ENCODE data around the gene RILPL1. TPM values are rescaled to one million over a fixed set of nuclear protein-coding genes. Genes with fewer than 3 reads are reported as not detected.

Gene RILPL1
- total and polyA plus RNA-seq, 2 donors (not counting 1 experiment from before 2014, with no cell fraction given), result 7.8 to 15.8 TPM

DNA sequence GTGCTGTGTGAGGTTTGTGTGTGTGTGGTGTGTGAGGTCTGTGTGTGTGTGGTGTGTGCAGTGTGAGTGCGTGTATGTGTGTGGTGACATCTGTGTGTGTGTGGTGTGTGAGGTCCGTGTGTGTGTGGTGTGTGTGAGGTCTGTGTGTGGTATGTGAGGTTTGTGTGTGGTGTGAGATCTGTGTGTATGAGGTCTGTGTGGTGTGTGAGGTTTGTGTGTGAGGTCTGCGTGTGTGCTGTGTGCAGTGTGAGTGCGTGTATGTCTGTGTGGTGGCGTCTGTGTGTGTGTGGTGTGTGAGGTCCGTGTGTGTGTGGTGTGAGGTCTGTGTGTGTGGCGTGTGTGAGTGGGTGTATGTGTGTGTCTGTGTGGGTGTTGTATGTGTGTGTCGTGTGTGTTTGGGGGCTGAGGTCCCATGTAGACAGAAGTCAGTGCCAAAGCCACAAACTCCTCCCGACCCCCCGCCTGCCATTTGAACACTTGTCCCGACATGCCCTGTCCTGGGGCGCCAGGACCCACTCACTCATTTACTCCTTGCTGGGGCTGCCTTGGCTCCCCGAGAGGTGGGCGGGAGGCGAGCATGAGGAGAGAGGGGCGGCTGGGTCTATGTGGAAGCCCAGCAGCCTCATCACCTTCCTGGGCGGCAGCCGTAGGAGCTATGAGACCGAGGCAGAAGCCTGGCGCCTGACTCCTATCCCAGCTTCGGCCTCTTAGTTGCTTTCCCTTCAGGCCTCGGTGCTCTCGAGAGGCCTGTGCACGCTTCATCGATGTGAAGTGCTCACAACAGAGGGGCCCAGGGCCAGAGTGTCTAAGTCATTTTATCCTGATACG lies 20.5 kb downstream of the RILPL1 start:
- Histone ChIP-seq H3K9ac (ENCODE audit: insufficient read depth, low read length) (no peak overlapping the region), H3K27me3 (ENCODE audit: control insufficient read depth, insufficient read depth, low read length) (no peaks in the 10 kb centered on the region), H3K4me2 (ENCODE audit: extremely low read depth, insufficient read depth, low read length) (no peak overlapping the region), H3K27ac (ENCODE audit: insufficient read depth, low read length) (no peak overlapping the region), H3K36me3 (ENCODE audit: control insufficient read depth, insufficient read depth, low read length) (peaks cover 22% of the 10 kb centered on the region), H4K20me1 (ENCODE audit: control insufficient read depth, extremely low read depth, insufficient read depth, low read length) (no peaks in the 10 kb centered on the region), H3K79me2 (ENCODE audit: control insufficient read depth, insufficient read depth, low read length) (no peaks in the 10 kb centered on the region), H3K4me3 (replicated peaks in 1 of 4; ENCODE audit: control extremely low read depth in 1 of 4, insufficient read depth in 1 of 4, low read depth in 3 of 4, low read length in 4 of 4) (no peak overlapping the region), H3K4me1 (ENCODE audit: control insufficient read depth, extremely low read depth, insufficient read depth, low read length) (no peaks in the 10 kb centered on the region), H3K9me3 (ENCODE audit: control insufficient read depth, insufficient read depth, low read depth, low read length) (no peaks in the 10 kb centered on the region), H2AFZ (ENCODE audit: low read length) (no peak overlapping the region)
- TF ChIP-seq, protein P1, sequence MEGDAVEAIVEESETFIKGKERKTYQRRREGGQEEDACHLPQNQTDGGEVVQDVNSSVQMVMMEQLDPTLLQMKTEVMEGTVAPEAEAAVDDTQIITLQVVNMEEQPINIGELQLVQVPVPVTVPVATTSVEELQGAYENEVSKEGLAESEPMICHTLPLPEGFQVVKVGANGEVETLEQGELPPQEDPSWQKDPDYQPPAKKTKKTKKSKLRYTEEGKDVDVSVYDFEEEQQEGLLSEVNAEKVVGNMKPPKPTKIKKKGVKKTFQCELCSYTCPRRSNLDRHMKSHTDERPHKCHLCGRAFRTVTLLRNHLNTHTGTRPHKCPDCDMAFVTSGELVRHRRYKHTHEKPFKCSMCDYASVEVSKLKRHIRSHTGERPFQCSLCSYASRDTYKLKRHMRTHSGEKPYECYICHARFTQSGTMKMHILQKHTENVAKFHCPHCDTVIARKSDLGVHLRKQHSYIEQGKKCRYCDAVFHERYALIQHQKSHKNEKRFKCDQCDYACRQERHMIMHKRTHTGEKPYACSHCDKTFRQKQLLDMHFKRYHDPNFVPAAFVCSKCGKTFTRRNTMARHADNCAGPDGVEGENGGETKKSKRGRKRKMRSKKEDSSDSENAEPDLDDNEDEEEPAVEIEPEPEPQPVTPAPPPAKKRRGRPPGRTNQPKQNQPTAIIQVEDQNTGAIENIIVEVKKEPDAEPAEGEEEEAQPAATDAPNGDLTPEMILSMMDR (conservative IDR thresholded peaks at IDR 0.05 in 1 of 2, IDR thresholded peaks at IDR 0.05 in 1 of 2; ENCODE audit: low read depth in 1 of 2, low read length in 2 of 2), result no peak
- TF ChIP-seq EZH2 (IDR thresholded peaks at IDR 0.05; ENCODE audit: low read length, missing control alignments), result no peak
- DNase-seq (ENCODE audit: low read depth in 2 of 2), result no peak

GRCh38 chr12:123506843-123507236 lies 26.7 kb downstream of the RILPL1 start:
- no peak overlapping the region for H2AFZ ChIP-seq (ENCODE audit: low read length)
- no peaks in the 10 kb centered on the region for H3K79me2 ChIP-seq (ENCODE audit: control insufficient read depth, insufficient read depth, low read length)
- H3K27ac ChIP-seq (ENCODE audit: insufficient read depth, low read length), result no peak overlapping the region
- no peak overlapping the region for H3K9ac ChIP-seq (ENCODE audit: insufficient read depth, low read length)
- no peaks in the 10 kb centered on the region for H3K9me3 ChIP-seq (ENCODE audit: control insufficient read depth, insufficient read depth, low read depth, low read length)
- no peaks in the 10 kb centered on the region for H3K27me3 ChIP-seq (ENCODE audit: control insufficient read depth, insufficient read depth, low read length)
- H3K36me3 ChIP-seq (ENCODE audit: control insufficient read depth, insufficient read depth, low read length), result peaks cover 10% of the 10 kb centered on the region
- H3K4me1 ChIP-seq (ENCODE audit: control insufficient read depth, extremely low read depth, insufficient read depth, low read length), result no peaks in the 10 kb centered on the region
- no peaks in the 10 kb centered on the region for H4K20me1 ChIP-seq (ENCODE audit: control insufficient read depth, extremely low read depth, insufficient read depth, low read length)
- H3K4me2 ChIP-seq (ENCODE audit: extremely low read depth, insufficient read depth, low read length), result no peak overlapping the region
- TF ChIP-seq EZH2 (IDR thresholded peaks at IDR 0.05; ENCODE audit: low read length, missing control alignments), result no peak
- TF ChIP-seq, protein P1 (conservative IDR thresholded peaks at IDR 0.05 in 1 of 2, IDR thresholded peaks at IDR 0.05 in 1 of 2; ENCODE audit: low read depth in 1 of 2, low read length in 2 of 2), result no peak
- no peak overlapping the region for H3K4me3 ChIP-seq (replicated peaks in 1 of 4; ENCODE audit: control extremely low read depth in 1 of 4, insufficient read depth in 1 of 4, low read depth in 3 of 4, low read length in 4 of 4)
- no peak for DNase-seq (ENCODE audit: low read depth in 2 of 2)

DNA sequence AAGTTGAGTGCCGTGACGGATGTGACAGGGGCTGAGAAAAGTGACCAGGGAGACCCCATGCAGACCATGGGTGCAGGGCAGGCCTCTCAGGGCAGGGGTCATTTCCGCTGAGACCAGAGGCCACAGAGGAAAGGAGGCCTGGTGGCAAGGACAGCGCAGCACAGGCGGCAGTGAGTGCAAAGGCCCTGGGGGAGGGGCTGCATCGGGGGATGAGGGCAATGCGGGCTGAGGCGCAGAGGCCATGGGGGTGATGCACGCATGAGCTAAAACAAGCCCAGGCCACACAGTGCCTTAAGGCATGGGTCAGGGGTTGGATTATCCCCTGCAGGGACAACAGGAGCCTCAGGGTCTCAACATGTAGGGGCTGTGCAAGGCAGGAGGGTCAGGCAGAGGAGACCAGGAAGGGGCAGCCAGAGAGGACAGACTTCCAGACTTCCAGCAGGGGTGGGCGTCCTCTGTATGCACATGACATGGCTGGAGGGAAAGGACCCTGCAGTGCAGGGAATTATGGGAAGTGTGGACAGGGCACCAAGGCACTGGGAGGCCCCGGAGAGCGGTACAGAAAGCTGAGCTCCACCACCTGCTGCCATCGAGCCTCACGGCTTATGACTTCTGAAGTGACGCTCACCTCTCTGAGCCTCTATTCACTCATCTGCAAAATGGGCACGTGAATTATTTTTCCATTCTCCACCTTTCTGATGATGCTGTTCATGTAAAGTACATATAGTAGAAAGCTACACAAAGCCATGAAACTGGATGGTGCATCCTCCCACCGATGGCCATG lies 27.3 kb downstream of the RILPL1 start:
- peaks cover 6% of the 10 kb centered on the region for H3K36me3 ChIP-seq (ENCODE audit: control insufficient read depth, insufficient read depth, low read length)
- H3K9me3 ChIP-seq (ENCODE audit: control insufficient read depth, insufficient read depth, low read depth, low read length), result no peaks in the 10 kb centered on the region
- H3K4me1 ChIP-seq (ENCODE audit: control insufficient read depth, extremely low read depth, insufficient read depth, low read length), result no peaks in the 10 kb centered on the region
- no peak for DNase-seq (ENCODE audit: low read depth in 2 of 2)
- no peaks in the 10 kb centered on the region for H3K27me3 ChIP-seq (ENCODE audit: control insufficient read depth, insufficient read depth, low read length)
- no peaks in the 10 kb centered on the region for H4K20me1 ChIP-seq (ENCODE audit: control insufficient read depth, extremely low read depth, insufficient read depth, low read length)
- no peak overlapping the region for H3K4me2 ChIP-seq (ENCODE audit: extremely low read depth, insufficient read depth, low read length)
- H3K27ac ChIP-seq (ENCODE audit: insufficient read depth, low read length), result no peak overlapping the region
- no peak overlapping the region for H3K9ac ChIP-seq (ENCODE audit: insufficient read depth, low read length)
- no peak for TF ChIP-seq EZH2 (IDR thresholded peaks at IDR 0.05; ENCODE audit: low read length, missing control alignments)
- TF ChIP-seq, protein P1 (conservative IDR thresholded peaks at IDR 0.05 in 1 of 2, IDR thresholded peaks at IDR 0.05 in 1 of 2; ENCODE audit: low read depth in 1 of 2, low read length in 2 of 2), result no peak
- no peaks in the 10 kb centered on the region for H3K79me2 ChIP-seq (ENCODE audit: control insufficient read depth, insufficient read depth, low read length)
- no peak overlapping the region for H3K4me3 ChIP-seq (replicated peaks in 1 of 4; ENCODE audit: control extremely low read depth in 1 of 4, insufficient read depth in 1 of 4, low read depth in 3 of 4, low read length in 4 of 4)
- H2AFZ ChIP-seq (ENCODE audit: low read length), result no peak overlapping the region

All from fibroblast of lung (primary cell).